ENCODE results near the gene PIGN.

Gene PIGN

GRCh38 chr18:62196980-62197379, 10.1 kb upstream of the PIGN start:
- no peak overlapping the region for H3K4me3 ChIP-seq (ENCODE audit: low read depth, low read length)
- TF ChIP-seq, protein P1, sequence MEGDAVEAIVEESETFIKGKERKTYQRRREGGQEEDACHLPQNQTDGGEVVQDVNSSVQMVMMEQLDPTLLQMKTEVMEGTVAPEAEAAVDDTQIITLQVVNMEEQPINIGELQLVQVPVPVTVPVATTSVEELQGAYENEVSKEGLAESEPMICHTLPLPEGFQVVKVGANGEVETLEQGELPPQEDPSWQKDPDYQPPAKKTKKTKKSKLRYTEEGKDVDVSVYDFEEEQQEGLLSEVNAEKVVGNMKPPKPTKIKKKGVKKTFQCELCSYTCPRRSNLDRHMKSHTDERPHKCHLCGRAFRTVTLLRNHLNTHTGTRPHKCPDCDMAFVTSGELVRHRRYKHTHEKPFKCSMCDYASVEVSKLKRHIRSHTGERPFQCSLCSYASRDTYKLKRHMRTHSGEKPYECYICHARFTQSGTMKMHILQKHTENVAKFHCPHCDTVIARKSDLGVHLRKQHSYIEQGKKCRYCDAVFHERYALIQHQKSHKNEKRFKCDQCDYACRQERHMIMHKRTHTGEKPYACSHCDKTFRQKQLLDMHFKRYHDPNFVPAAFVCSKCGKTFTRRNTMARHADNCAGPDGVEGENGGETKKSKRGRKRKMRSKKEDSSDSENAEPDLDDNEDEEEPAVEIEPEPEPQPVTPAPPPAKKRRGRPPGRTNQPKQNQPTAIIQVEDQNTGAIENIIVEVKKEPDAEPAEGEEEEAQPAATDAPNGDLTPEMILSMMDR (IDR thresholded peaks at IDR 0.05; ENCODE audit: borderline replicate concordance, insufficient read depth, low read depth, low read length), result no peak

DNA sequence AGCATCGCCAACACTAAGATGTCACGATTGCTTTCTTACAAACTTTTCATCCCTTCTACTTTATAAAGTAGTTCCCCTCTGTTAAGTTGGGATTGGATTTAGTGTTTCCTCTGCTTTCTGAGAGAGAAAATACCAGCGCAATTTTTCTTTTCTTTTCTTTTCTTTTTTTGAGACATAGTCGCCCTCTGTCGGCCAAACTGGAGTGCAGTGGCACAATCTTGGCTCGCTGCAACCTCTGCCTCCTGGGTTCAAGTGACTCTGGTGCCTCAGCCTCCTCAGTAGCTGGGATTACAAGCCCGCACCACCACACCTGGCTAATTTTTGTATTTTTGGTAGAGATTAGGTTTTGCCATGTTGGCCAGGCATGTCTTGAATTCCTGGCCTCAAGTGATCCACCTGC, 9.2 kb upstream of the PIGN start:
- TF ChIP-seq, protein P1 (IDR thresholded peaks at IDR 0.05; ENCODE audit: borderline replicate concordance, insufficient read depth, low read depth, low read length), result no peak

GRCh38 chr18:62189208-62189607, 2.4 kb upstream of the PIGN start:
- TF ChIP-seq, protein P1 (IDR thresholded peaks at IDR 0.05; ENCODE audit: borderline replicate concordance, insufficient read depth, low read depth, low read length), result no peak

More for the DNA sequence above, 9.2 kb upstream of the PIGN start:
- H3K4me3 ChIP-seq (ENCODE audit: low read depth, low read length), result no peak overlapping the region

GRCh38 chr18:62187543-62188510, 971 bp upstream of the PIGN start:
- H3K4me3 ChIP-seq (ENCODE audit: low read depth, low read length), result peak overlapping the region; percentile 99
- TF ChIP-seq, protein P1 (IDR thresholded peaks at IDR 0.05; ENCODE audit: borderline replicate concordance, insufficient read depth, low read depth, low read length), result peak; percentile 20; the same call in 1 of the 2 replicates

More at GRCh38 chr18:62189208-62189607, 2.4 kb upstream of the PIGN start:
- no peak overlapping the region for H3K4me3 ChIP-seq (ENCODE audit: low read depth, low read length)

DNA sequence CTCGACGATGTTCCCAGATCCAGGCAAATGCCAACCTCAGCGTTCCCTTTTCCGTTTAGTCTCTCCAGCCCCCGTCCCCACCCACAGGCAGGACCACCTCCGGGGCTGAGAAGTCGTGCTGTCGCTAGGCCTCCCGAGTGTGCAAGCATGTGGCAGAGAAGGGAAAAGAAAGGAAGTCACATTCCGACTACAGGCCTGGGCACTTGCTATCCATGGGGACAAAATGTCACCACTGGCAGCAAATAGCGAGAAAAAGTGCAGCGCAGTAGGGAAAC, 420 bp downstream of the PIGN start:
- TF ChIP-seq, protein P1 (IDR thresholded peaks at IDR 0.05; ENCODE audit: borderline replicate concordance, insufficient read depth, low read depth, low read length), result no peak
- H3K4me3 ChIP-seq (ENCODE audit: low read depth, low read length), result peak overlapping the region; percentile 99

GRCh38 chr18:62183578-62184195, 3.2 kb downstream of the PIGN start:
- no peak overlapping the region for H3K4me3 ChIP-seq (ENCODE audit: low read depth, low read length)
- TF ChIP-seq, protein P1 (IDR thresholded peaks at IDR 0.05; ENCODE audit: borderline replicate concordance, insufficient read depth, low read depth, low read length), result peak; percentile 77
